Measurements from ENCODE around the gene C17orf50. TPM values are rescaled to one million over a fixed set of nuclear protein-coding genes. Genes with fewer than 3 reads are reported as not detected.

Gene C17orf50
- polyA plus RNA-seq, 1 donor (not counting 4 experiments of a cell fraction or from before 2014, with no cell fraction given), result not detected

- no peaks in the 10 kb centered on the region for H3K9me3 ChIP-seq (ENCODE audit: control insufficient read depth, low read depth, low read length)
- no peaks in the 10 kb centered on the region for H3K36me3 ChIP-seq (ENCODE audit: control insufficient read depth in 2 of 2, extremely low read depth in 1 of 2, insufficient read depth in 2 of 2, low read length in 2 of 2)
- FAIRE-seq (no peak), DNase-seq (ENCODE audit: low read depth, low spot score) (no peak)
- no peak overlapping the region for H2AFZ ChIP-seq (ENCODE audit: control insufficient read depth, low read length)
- no peak overlapping the region for H3K27ac ChIP-seq (ENCODE audit: control insufficient read depth, insufficient read depth, low read length)
- H3K79me2 ChIP-seq (ENCODE audit: control insufficient read depth, insufficient read depth, low read length), result no peaks in the 10 kb centered on the region
- H4K20me1 ChIP-seq (ENCODE audit: control insufficient read depth, extremely low read depth, insufficient read depth, low read length), result no peaks in the 10 kb centered on the region
- peaks cover 27% of the 10 kb centered on the region for H3K4me1 ChIP-seq (ENCODE audit: control insufficient read depth, extremely low read depth, insufficient read depth, low read length)
- dilution Hi-C loops (cut with MboI; ENCODE audit: extremely low pct_ligation_motif_present, low sequenced_read_pairs), result no loop called here
- H3K4me3 ChIP-seq (ENCODE audit: control insufficient read depth in 2 of 3, extremely low read depth in 1 of 3, insufficient read depth in 2 of 3, low read depth in 1 of 3, low read length in 3 of 3), result no peak overlapping the region
- H3K9me1 ChIP-seq (ENCODE audit: control insufficient read depth, extremely low read depth, insufficient read depth, low read length), result peaks cover 3% of the 10 kb centered on the region
- no peak overlapping the region for H3K9ac ChIP-seq (ENCODE audit: control insufficient read depth, extremely low read depth, insufficient read depth, low read length)
- no peak overlapping the region for H3K4me2 ChIP-seq (ENCODE audit: control insufficient read depth, extremely low read depth, insufficient read depth, low read depth, low read length)
- TF ChIP-seq EZH2 (IDR thresholded peaks at IDR 0.05; ENCODE audit: low read length), result no peak
- no peak for TF ChIP-seq CTCF (optimal IDR thresholded peaks at IDR 0.05 in 1 of 3, IDR thresholded peaks at IDR 0.05 in 1 of 3, conservative IDR thresholded peaks at IDR 0.05 in 1 of 3; ENCODE audit: extremely low read depth in 1 of 3, insufficient read depth in 2 of 3, low read length in 3 of 3)
- H3K27me3 ChIP-seq (ENCODE audit: control insufficient read depth, extremely low read depth, insufficient read depth, low read length), result peaks cover 31% of the 10 kb centered on the region
These were observed 14.9 kb upstream of the C17orf50 start for GRCh38 chr17:35745749-35746320.

GRCh38 chr17:35747540-35748017 lies 13.1 kb upstream of the C17orf50 start:
- Histone ChIP-seq H3K27me3 (ENCODE audit: control insufficient read depth, extremely low read depth, insufficient read depth, low read length) (peaks cover 14% of the 10 kb centered on the region), H3K9me3 (ENCODE audit: control insufficient read depth, low read depth, low read length) (no peaks in the 10 kb centered on the region), H3K4me3 (ENCODE audit: control insufficient read depth in 2 of 3, extremely low read depth in 1 of 3, insufficient read depth in 2 of 3, low read depth in 1 of 3, low read length in 3 of 3) (no peak overlapping the region), H3K4me1 (ENCODE audit: control insufficient read depth, extremely low read depth, insufficient read depth, low read length) (peaks cover 28% of the 10 kb centered on the region), H3K9me1 (ENCODE audit: control insufficient read depth, extremely low read depth, insufficient read depth, low read length) (peaks cover 3% of the 10 kb centered on the region), H3K36me3 (ENCODE audit: control insufficient read depth in 2 of 2, extremely low read depth in 1 of 2, insufficient read depth in 2 of 2, low read length in 2 of 2) (no peaks in the 10 kb centered on the region), H3K4me2 (ENCODE audit: control insufficient read depth, extremely low read depth, insufficient read depth, low read depth, low read length) (peak overlapping the region; percentile 5), H3K9ac (ENCODE audit: control insufficient read depth, extremely low read depth, insufficient read depth, low read length) (no peak overlapping the region), H3K79me2 (ENCODE audit: control insufficient read depth, insufficient read depth, low read length) (no peaks in the 10 kb centered on the region), H4K20me1 (ENCODE audit: control insufficient read depth, extremely low read depth, insufficient read depth, low read length) (no peaks in the 10 kb centered on the region), H3K27ac (ENCODE audit: control insufficient read depth, insufficient read depth, low read length) (no peak overlapping the region), H2AFZ (ENCODE audit: control insufficient read depth, low read length) (no peak overlapping the region)
- TF ChIP-seq CTCF (optimal IDR thresholded peaks at IDR 0.05 in 1 of 3, IDR thresholded peaks at IDR 0.05 in 1 of 3, conservative IDR thresholded peaks at IDR 0.05 in 1 of 3; ENCODE audit: extremely low read depth in 1 of 3, insufficient read depth in 2 of 3, low read length in 3 of 3) (peak; percentile 83 to 100 (median 86)), EZH2 (IDR thresholded peaks at IDR 0.05; ENCODE audit: low read length) (no peak)
- no peak for DNase-seq (ENCODE audit: low read depth, low spot score)
- dilution Hi-C loops (cut with MboI; ENCODE audit: extremely low pct_ligation_motif_present, low sequenced_read_pairs), result no loop called here
- no peak for FAIRE-seq
